ENCODE measurements around the gene EEIG1.

The EEIG1 gene

DNA sequence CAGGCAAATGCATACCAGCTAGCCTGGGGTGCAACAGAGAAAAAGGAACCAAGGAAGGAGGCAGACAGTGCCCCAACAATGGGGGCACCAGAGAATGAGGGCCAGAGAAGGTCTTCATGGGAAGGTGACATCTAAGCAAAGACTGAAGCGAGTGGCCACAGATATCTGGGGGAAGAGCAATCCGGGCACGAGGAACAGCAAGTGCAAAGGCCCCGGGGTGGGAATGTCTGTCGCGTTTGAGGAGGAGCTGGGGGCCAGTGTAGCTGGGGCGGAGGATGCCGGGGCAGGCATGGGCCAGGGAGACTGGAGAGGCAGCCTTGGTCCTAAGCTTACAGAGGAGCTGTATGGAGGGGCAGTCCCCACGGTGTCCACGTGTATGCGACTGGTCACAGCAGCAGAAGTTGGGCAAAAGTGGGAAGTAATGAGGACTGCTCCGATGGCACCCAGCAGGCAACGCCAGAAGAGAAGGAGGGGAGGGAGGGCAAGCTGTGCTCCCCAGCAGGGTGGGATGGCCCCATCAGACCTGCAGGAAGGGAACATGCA is 19.1 kb downstream of the EEIG1 start:
- no peak for TF ChIP-seq L3MBTL2 (conservative IDR thresholded peaks at IDR 0.05)
- no peak for TF ChIP-seq ARNT (IDR thresholded peaks at IDR 0.05)
- no peak for TF ChIP-seq NFRKB (IDR thresholded peaks at IDR 0.05)
- no peak for TF ChIP-seq FOXK2 (IDR thresholded peaks at IDR 0.05)
- no peak for TF ChIP-seq PKNOX1 (IDR thresholded peaks at IDR 0.05)
- no peak for TF ChIP-seq ZNF384 (IDR thresholded peaks at IDR 0.05)
- TF ChIP-seq HDGF (IDR thresholded peaks at IDR 0.05; ENCODE audit: borderline replicate concordance), result no peak
- TF ChIP-seq FOXA1 (IDR thresholded peaks at IDR 0.05), result no peak
- no peak for TF ChIP-seq CTBP1 (IDR thresholded peaks at IDR 0.05; ENCODE audit: borderline replicate concordance)
- CTCF ChIA-PET, result interaction anchor here (2.7 kb wide), 1 partner anchor 19 kb away, joined by 10 read pairs; no protein-coding TSS in a partner anchor
- POLR2A ChIA-PET, result no interaction called here
- DNase-seq (ENCODE audit: extremely low spot score), result no peak

- ChIA-PET POLR2A (no interaction called here), CTCF (interaction anchor here (2.7 kb wide), 1 partner anchor 18 kb away, joined by 10 read pairs; no protein-coding TSS in a partner anchor)
- TF ChIP-seq SP1 (IDR thresholded peaks at IDR 0.05) (no peak), ZNF384 (IDR thresholded peaks at IDR 0.05) (no peak)
- no peak for DNase-seq (ENCODE audit: extremely low spot score)
Measured at GRCh38 chr9:127961155-127961490, 19.7 kb downstream of the EEIG1 start.

DNA sequence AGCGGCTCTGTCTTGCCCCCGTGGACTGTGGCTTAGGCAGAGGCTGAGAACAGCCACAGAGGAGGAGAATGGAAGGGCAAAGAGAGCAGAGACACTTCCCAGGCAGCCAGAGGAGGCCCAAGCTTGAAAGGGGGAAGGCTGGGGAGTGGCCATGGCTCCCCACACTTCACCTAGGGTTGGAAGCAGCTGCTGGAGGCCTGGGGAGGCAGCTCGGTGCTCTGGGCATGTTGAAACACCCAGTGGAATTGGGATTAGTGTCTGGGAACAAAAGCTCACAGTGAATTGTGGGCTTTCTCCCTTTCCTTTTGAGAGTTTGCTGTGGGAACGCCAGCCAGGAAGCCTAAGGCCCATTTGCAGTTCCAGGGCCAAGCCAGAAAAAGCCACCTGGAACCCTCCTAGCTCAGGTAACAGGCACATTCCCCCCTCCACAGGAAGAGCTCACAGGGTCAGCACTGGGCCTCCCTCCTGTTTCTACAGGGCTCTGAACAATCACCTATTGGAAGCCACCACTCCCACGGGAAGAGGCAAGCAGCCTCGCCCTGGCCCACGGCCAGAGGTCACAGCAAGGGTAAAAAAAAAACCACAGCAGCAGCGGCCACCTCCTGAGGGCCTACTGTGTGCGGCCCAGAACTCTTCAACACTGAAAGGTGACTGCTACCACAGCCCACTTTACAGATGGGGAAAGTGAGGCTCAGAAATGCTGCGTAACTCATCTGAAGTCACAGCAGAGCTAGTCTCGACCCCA is 20.2 kb downstream of the EEIG1 start:
- CTCF ChIA-PET, result interaction anchor here (0.5 to 2.7 kb wide), 2 partner anchors 17 to 174 kb away, joined by 3 to 10 read pairs; no protein-coding TSS in a partner anchor
- DNase-seq (ENCODE audit: extremely low spot score), result no peak
- POLR2A ChIA-PET, result no interaction called here
- TF ChIP-seq FOXK2 (IDR thresholded peaks at IDR 0.05) (no peak), SP1 (IDR thresholded peaks at IDR 0.05) (no peak), BHLHE40 (IDR thresholded peaks at IDR 0.05; ENCODE audit: borderline replicate concordance) (no peak), FOXA1 (IDR thresholded peaks at IDR 0.05) (no peak), FOXM1 (IDR thresholded peaks at IDR 0.05; ENCODE audit: borderline replicate concordance) (no peak), LEF1 (IDR thresholded peaks at IDR 0.05; ENCODE audit: borderline replicate concordance) (no peak), ELF4 (IDR thresholded peaks at IDR 0.05) (no peak)

- CTCF ChIA-PET, result interaction anchor here (2.7 kb wide), 1 partner anchor 17 kb away, joined by 10 read pairs; no protein-coding TSS in a partner anchor
- no peak for DNase-seq (ENCODE audit: extremely low spot score)
- TF ChIP-seq FOXM1 (IDR thresholded peaks at IDR 0.05; ENCODE audit: borderline replicate concordance), result no peak
- TF ChIP-seq HDGF (IDR thresholded peaks at IDR 0.05; ENCODE audit: borderline replicate concordance), result no peak
- no peak for TF ChIP-seq FOXK2 (IDR thresholded peaks at IDR 0.05)
- TF ChIP-seq ELF4 (IDR thresholded peaks at IDR 0.05), result no peak
- no peak for TF ChIP-seq FOXA1 (IDR thresholded peaks at IDR 0.05)
- TF ChIP-seq ZNF384 (IDR thresholded peaks at IDR 0.05), result no peak
- no peak for TF ChIP-seq ARNT (IDR thresholded peaks at IDR 0.05)
- TF ChIP-seq TARDBP (IDR thresholded peaks at IDR 0.05), result no peak
- no peak for TF ChIP-seq CTBP1 (IDR thresholded peaks at IDR 0.05; ENCODE audit: borderline replicate concordance)
- POLR2A ChIA-PET, result no interaction called here
Measured at GRCh38 chr9:127959841-127960409, 20.9 kb downstream of the EEIG1 start.

- TF ChIP-seq HDGF (IDR thresholded peaks at IDR 0.05; ENCODE audit: borderline replicate concordance) (no peak), PKNOX1 (IDR thresholded peaks at IDR 0.05) (no peak), TARDBP (IDR thresholded peaks at IDR 0.05) (no peak)
- DNase-seq (ENCODE audit: extremely low spot score), result no peak
- ChIA-PET CTCF (interaction anchor here (2.7 kb wide), 1 partner anchor 16 kb away, joined by 10 read pairs; no protein-coding TSS in a partner anchor), POLR2A (no interaction called here)
Measured at GRCh38 chr9:127959398-127959797, 21.4 kb downstream of the EEIG1 start.

DNA sequence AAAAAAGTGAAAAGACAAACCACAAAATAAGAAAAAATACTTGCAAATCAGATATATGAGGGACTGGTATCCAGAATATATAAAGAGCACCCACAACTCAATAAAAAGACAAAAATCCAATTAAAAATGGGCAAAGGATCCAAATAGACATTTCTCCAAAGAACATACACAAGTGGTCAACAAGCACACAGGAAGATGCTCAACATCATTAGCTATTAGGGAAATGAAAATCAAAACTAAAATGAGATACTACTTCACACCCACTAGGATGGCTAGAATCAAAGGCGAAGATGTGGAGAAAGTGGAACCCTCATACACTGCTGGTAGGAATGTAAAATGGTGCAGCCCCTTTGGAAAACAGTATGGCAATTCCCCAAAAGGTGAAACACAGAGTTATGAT is 22.1 kb downstream of the EEIG1 start:
- ChIA-PET POLR2A (no interaction called here), CTCF (interaction anchor here (2.7 kb wide), 1 partner anchor 16 kb away, joined by 10 read pairs; no protein-coding TSS in a partner anchor)
- TF ChIP-seq SP1 (IDR thresholded peaks at IDR 0.05) (no peak), ARNT (IDR thresholded peaks at IDR 0.05) (no peak), CTBP1 (IDR thresholded peaks at IDR 0.05; ENCODE audit: borderline replicate concordance) (no peak), FOXA1 (IDR thresholded peaks at IDR 0.05) (no peak), LEF1 (IDR thresholded peaks at IDR 0.05; ENCODE audit: borderline replicate concordance) (no peak), SUZ12 (IDR thresholded peaks at IDR 0.05) (no peak), ZNF384 (IDR thresholded peaks at IDR 0.05) (no peak), TARDBP (IDR thresholded peaks at IDR 0.05) (no peak), ELF4 (IDR thresholded peaks at IDR 0.05) (no peak), BHLHE40 (IDR thresholded peaks at IDR 0.05; ENCODE audit: borderline replicate concordance) (no peak), NFRKB (IDR thresholded peaks at IDR 0.05) (no peak)
- DNase-seq (ENCODE audit: extremely low spot score), result no peak
